ENCODE data around the gene LGALS3. TPM values are rescaled to one million over a fixed set of nuclear protein-coding genes. Genes with fewer than 3 reads are reported as not detected.
"Not testable (repeated sequence)": the region's sequence is repeated elsewhere in the genome, so short reads cannot be mapped to it uniquely, and the experiment has no call there.

The LGALS3 gene
- 100 to 1,000 TPM in 2 of 12 donors, 10 to 100 TPM in 9, not detected in 1; 26.8 to 218 (median 34.9) TPM for polyA plus RNA-seq (ENCODE audit: insufficient read length in 12 of 12)
- long read RNA-seq, donor 1, transcript LGALS3-207 (4 exons, 1,734 nt) = minor isoform, 371 of 4,102 reads
- long read RNA-seq, donor 1, transcript LGALS3-201 (6 exons, 1,146 nt) = major isoform, 1,544 of 4,102 reads
- long read RNA-seq, donor 1, transcript LGALS3-205 (2 exons, 491 nt) = minor isoform, 11 of 4,102 reads
- long read RNA-seq, donor 1, partial matches to known transcripts = 1,926 of 4,102 reads
- long read RNA-seq, donor 1, other reads (novel, unspliced or antisense) = 246 of 4,102 reads
- long read RNA-seq, donor 2, transcript LGALS3-201 (6 exons, 1,146 nt) = major isoform, 30 of 68 reads
- long read RNA-seq, donor 2, partial matches to known transcripts = 34 of 68 reads
- long read RNA-seq, donor 2, other reads (novel, unspliced or antisense) = 0 of 68 reads
- long read RNA-seq, donor 3, transcript LGALS3-207 (4 exons, 1,734 nt) = minor isoform, 7 of 31 reads
- long read RNA-seq, donor 3, transcript LGALS3-201 (6 exons, 1,146 nt) = major isoform, 13 of 31 reads
- long read RNA-seq, donor 3, partial matches to known transcripts = 11 of 31 reads
- long read RNA-seq, donor 3, other reads (novel, unspliced or antisense) = 0 of 31 reads
- long read RNA-seq, donor 4, transcript LGALS3-201 (6 exons, 1,146 nt) = major isoform, 9 of 19 reads
- long read RNA-seq, donor 4, partial matches to known transcripts = 8 of 19 reads
- long read RNA-seq, donor 4, other reads (novel, unspliced or antisense) = 0 of 19 reads
- long read RNA-seq, donor 5, transcript LGALS3-207 (4 exons, 1,734 nt) = minor isoform, 7 of 69 reads
- long read RNA-seq, donor 5, transcript LGALS3-201 (6 exons, 1,146 nt) = major isoform, 35 of 69 reads
- long read RNA-seq, donor 5, partial matches to known transcripts = 27 of 69 reads
- long read RNA-seq, donor 5, other reads (novel, unspliced or antisense) = 0 of 69 reads
- long read RNA-seq, donor 6, transcript LGALS3-207 (4 exons, 1,734 nt) = minor isoform, 6 of 43 reads
- long read RNA-seq, donor 6, transcript LGALS3-201 (6 exons, 1,146 nt) = major isoform, 16 of 43 reads
- long read RNA-seq, donor 6, partial matches to known transcripts = 21 of 43 reads
- long read RNA-seq, donor 6, other reads (novel, unspliced or antisense) = 0 of 43 reads
- long read RNA-seq, donor 7, transcript LGALS3-201 (6 exons, 1,146 nt) = major isoform, 31 of 62 reads
- long read RNA-seq, donor 7, transcript LGALS3-207 (4 exons, 1,734 nt) = minor isoform, 8 of 62 reads
- long read RNA-seq, donor 7, partial matches to known transcripts = 23 of 62 reads
- long read RNA-seq, donor 7, other reads (novel, unspliced or antisense) = 0 of 62 reads
- long read RNA-seq, donor 8, transcript LGALS3-201 (6 exons, 1,146 nt) = major isoform, 29 of 59 reads
- long read RNA-seq, donor 8, transcript LGALS3-207 (4 exons, 1,734 nt) = minor isoform, 11 of 59 reads
- long read RNA-seq, donor 8, partial matches to known transcripts = 18 of 59 reads
- long read RNA-seq, donor 8, other reads (novel, unspliced or antisense) = 0 of 59 reads
- long read RNA-seq, donor 9, transcript LGALS3-207 (4 exons, 1,734 nt) = minor isoform, 11 of 85 reads
- long read RNA-seq, donor 9, transcript LGALS3-201 (6 exons, 1,146 nt) = major isoform, 40 of 85 reads
- long read RNA-seq, donor 9, partial matches to known transcripts = 34 of 85 reads
- long read RNA-seq, donor 9, other reads (novel, unspliced or antisense) = 0 of 85 reads
- long read RNA-seq, donor 10, transcript LGALS3-201 (6 exons, 1,146 nt) = major isoform, 23 of 33 reads
- long read RNA-seq, donor 10, partial matches to known transcripts = 7 of 33 reads
- long read RNA-seq, donor 10, other reads (novel, unspliced or antisense) = 0 of 33 reads
- long read RNA-seq, donor 11, transcript LGALS3-207 (4 exons, 1,734 nt) = minor isoform, 10 of 85 reads
- long read RNA-seq, donor 11, transcript LGALS3-201 (6 exons, 1,146 nt) = major isoform, 37 of 85 reads
- long read RNA-seq, donor 11, partial matches to known transcripts = 37 of 85 reads
- long read RNA-seq, donor 11, other reads (novel, unspliced or antisense) = 0 of 85 reads

DNA sequence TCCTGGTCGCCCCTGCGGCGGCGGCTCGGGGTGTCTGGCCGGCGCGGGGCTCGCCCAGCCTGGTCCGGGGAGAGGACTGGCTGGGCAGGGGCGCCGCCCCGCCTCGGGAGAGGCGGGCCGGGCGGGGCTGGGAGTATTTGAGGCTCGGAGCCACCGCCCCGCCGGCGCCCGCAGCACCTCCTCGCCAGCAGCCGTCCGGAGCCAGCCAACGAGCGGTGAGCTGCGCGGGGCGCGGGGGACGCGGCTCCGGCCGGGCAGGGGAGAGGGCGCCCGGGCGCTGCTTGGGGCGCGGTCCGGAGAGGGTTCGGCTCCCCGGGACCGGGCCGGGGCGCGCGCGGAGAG is at the start of gene LGALS3:
Gene LGALS3, plus strand, starts transcription at position 167 of the 342 bp plus-strand sequence. CDS start 8,122 bp downstream, outside the sequence.
- DNase-seq = no peak

DNA sequence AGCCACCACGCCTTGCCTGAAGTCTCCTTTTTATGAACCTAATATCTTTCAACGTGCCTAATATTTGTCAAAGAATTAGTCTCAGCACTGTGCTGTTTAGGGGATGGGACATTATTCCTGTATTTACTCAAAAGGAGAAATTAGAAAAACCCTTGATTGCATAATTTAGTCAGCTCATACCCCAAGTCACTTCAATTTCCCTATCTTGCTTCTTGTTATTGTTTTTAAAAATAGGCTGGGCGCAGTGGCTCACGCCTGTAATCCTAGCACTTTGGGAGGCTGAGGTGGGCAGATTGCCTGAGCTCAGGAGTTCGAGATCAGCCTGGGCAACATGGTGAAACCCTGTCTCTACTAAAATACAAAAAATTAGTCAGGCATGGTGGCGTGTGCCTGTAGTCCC is 49.1 kb upstream of the LGALS3 start:
- not testable (repeated sequence) for DNase-seq

DNA sequence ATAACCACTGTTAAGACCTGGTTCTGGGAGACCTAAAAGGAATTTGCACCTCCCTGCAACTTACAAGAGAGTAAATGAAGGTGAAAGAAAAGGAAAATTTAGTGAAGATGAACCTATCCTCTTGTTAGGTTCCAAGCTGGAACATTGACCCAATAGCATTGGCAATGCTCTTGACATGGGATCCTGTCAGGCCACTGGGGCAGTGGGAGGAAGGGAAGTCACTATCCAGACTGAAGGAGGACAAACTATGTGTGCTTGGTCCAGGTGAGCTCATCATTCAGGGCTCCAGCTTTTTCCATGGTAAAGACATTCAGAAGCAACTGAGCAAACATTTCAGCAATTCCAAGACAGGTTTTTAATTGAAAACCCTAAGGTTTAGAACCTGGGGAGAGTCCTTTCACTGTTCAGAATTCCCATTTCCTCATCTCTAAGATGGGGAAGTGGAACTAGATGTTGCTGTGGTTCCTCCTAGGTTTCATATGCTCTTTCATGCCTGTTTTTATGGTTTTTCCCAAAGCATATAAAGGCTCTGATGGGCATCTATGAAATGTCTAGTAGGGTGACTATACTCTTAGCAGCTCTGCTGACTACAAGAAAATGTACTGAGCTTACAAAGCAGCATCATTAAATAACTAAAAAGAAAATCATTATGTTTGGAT is 44.5 kb upstream of the LGALS3 start:
- no peak for DNase-seq

DNA sequence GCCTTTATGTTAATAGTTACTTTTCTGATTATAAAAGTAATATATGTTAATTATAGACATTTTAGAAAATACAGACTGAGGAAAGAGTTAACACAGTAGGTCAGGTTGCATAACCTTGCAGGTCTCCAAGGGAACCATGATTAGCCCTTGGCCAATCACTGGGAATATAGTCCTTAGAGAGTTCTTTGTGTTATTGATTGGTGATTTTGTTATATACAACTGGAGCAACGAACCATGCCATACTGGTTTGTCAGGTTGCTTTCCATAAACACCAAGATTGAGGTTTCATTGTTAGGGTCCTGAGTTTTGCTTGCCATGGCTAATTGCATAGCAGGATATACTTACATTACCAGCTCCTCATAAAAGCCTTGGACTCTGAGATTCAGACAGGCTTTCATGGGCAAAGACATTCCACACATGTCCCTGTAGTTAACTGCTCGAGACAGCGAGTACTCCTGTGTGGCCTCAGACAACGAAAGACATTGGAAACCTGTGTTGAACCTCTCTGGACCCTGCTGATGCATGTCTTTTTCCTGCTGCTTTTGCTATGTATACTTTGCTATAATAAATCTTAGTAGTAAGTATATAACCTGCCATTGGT is 43.9 kb upstream of the LGALS3 start:
- no peak for DNase-seq

DNA sequence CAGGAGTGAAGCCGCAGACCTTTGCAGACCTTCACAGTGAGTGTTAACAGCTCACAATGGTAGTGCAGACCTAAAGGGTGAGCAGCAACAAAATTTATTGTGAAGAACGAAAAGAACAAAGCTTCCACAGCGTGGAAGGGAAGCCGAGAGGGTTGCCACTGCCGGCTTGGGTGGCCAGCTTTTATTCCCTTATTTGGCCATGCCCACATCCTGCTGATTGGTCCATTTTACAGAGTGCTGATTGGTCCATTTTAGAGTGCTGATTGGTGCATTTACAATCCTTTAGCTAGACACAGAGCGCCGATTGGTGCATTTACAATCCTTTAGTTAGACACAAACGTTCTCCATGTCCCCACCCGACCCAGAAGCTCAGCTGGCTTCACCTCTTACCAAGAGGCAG is 42.1 kb upstream of the LGALS3 start:
- no peak for DNase-seq

DNA sequence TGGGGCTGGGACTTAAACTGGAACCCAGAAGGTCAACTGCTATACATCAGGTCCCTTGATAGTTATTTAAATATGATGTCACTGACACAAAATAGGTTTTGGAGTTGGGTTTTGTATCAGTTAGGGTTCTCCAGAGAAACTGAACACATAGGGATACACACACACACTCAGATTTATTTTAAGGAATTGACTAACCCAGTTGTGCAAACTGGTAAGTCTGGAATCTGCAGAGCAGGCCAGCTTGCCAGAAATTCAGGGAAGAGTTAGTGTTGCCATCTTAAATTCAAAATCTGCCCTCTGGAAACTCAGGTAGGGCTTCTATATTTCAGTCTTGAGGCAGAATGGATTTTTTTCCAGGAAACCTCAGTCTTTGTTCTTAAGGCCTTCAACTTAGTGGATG is 40.7 kb upstream of the LGALS3 start:
- DNase-seq = no peak

DNA sequence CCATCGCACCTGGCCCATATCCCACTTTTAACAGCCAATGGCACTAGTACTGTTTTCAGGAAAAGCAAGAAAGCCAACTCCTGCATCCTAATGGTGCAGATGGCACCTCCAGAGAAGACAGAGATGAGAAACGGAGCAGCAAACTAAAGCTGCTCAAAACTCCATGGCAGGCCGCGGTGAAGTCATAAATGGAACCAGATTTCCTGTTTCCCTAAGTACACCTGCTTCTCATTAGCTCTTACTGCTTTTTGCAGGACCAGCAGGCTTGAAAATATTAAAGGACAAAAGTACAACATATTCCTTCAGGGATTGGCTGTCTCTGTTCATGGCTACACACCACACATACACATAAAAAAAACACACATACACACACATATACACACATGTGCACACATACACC is 36.7 kb upstream of the LGALS3 start:
- peak; percentile 60 for DNase-seq

DNA sequence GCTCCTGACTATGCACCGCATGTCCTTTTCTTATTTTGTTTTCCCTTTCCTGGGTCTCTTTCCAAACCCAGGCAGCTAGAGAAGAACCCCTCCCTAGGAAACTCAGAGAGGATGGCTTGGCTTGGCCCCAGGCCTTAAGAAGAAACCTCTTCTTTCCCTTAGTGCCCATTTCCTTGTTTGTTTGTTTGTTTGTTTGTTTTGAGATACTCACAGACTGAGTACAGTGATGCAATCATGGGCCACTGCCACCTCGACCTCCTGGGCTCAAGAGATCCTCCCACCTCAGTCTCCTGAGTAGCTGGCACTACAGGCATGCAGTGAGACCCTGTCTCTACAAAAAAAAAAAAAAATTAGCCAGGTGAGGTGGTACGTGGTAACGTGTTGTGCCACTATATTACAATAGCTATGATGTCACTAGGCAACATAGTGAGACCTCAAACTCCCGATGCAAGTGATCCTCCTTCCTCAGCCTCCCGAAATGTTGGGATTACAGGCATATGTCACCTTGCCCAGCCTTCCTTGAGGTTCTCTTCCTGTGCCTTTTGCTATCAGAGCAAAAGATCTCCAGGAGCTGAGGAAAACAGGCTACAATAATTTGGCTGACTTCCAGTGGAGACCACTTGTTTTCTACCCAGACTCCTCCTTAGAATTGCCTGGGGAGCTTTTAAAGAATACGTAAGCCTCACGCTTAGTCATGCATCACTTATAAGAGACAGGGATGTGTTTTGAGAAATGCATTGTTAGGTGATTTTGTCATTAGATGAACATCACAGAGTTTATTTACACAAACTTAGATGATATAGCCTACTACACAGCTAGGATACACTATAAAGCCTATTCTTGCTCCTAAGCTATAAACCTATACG is 34.5 kb upstream of the LGALS3 start:
- no peak for DNase-seq

DNA sequence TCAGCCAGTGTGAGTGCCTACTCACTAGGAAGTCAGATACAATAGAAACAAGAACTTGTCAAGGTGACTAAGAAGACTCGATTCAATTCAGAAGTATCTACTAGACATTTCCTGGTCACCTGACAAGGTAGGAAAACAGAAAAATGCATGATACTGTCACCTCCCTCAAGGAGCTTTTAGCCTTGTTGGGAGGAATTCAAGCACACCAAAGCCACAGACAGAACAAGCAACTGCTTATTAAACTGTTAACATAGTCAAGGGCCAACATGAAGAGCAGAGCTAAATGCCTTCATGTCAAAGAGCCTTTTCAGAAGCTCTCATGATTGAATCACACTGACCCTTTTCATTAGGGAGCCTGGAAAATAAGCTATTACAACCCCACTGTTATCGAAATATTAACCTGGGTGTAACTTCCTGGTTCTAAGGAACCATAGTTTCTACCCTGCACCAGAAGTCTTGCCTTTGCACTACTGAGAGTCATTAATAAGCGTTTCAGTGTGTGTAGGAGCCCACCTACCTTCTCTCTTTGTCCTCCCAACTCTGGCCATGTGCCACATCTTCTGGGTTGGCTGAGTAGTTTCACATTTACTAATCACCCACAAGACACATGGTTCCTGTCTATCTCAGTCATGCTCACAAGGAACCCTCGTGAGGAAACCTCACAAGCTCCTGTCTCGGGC is 31.0 kb upstream of the LGALS3 start:
- DNase-seq = no peak

DNA sequence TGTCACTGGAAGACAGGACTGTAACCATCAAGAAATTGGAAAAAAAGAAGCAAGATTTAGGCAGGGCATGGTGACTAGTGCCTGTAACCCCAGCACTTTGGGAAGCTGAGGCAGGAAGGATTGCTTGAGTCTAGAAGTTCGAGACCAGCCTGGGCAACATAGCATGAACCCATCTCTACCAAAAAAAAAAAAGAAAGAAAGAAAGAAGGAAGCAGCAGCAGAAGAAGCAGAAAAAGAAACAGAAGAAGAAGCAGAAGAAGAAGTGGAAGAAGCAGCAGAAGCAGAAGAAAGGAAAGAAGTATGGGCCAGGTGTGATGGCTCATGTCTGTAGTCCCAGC is 30.5 kb upstream of the LGALS3 start:
- no peak for DNase-seq

DNA sequence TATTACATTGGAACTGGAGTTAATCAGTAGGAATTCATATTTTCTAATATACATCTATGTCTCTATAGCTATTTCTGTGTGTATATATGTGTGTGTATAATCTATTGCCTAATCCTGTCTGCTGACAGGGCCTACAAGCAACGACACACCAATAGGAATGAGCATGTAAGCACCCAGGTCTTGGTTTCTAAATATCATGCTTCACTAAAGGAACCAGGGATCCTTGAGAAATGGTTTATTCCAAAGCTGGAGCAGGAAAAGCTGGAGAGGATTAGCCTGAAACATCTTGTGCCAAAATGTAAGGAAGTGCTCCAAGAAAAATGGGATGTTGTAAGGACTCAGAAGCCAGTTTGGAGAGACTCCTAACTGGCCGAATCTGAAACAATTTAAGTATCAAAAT is 29.3 kb upstream of the LGALS3 start:
- DNase-seq = peak; percentile 88

DNA sequence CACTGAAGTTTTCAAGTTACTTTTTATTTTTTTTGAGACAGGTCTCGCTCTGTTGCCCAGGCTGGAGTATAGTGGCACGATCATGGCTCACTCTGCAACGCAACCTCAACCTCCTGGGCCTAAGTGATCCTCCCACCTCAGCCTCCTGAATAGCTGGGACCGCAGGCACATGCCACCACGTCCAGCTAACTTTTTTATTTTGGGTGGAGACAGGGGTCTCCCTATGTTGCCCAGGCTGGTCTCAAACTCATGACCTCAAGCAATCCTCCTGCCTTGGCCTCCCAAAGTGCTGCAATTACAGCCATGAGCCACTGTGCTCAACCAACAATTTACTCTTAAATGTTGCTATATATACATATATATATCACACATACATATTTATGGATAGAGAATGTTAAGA is 27.4 kb upstream of the LGALS3 start:
- DNase-seq = no peak

DNA sequence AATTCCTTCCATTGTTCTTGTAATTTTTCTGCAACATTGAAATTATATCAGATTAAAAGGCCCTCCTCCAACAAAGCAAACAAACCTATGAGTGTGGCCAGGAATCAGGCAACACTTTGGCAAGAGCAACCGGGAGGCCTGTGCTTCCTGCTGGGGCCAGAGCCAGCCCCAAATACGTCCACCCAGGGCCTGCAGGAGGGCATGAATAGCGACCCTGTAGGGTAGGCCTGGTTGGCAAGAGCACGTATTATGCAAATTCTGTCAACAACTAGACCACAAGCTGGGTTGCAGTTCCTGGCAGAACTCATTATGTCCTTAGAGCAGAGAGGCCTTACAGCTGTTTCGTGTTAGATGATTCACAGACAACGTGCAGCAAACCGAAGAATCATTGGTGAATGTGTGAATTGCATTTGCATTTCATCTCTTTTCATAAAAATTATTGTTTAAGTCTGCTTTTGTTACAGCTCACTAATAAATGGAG is 26.9 kb upstream of the LGALS3 start:
- peak; percentile 76 for DNase-seq

DNA sequence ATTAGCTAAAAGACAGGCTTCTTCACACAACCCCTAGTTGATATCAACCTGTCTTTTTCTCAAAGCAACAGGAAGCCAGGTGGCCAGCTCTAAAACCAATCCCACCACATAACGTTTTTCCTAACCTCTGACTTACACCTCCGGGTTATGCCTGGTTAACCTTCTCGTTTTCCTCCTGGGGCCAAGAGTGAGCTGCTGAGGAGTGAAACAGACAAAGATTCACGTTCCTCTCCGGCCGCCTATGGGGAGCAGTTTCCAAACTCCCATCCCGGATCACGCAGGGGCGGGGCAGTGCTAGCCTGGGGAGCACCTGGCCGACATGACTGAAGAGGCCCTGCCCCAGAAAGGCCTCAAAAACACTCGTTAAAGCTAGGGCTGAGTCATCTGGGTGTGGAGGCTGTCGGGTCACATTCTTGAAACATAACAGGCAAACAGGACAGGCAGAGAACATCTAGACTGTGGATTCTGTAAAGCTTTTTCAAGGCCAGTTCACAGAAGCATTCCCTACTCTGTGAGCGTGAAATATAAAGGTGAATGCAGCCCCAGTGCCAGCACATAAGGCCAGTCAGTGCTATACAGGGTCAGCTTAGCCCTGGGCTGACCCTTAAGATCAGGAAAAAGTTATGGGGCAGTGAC is 25.9 kb upstream of the LGALS3 start:
- DNase-seq = peak; percentile 59

DNA sequence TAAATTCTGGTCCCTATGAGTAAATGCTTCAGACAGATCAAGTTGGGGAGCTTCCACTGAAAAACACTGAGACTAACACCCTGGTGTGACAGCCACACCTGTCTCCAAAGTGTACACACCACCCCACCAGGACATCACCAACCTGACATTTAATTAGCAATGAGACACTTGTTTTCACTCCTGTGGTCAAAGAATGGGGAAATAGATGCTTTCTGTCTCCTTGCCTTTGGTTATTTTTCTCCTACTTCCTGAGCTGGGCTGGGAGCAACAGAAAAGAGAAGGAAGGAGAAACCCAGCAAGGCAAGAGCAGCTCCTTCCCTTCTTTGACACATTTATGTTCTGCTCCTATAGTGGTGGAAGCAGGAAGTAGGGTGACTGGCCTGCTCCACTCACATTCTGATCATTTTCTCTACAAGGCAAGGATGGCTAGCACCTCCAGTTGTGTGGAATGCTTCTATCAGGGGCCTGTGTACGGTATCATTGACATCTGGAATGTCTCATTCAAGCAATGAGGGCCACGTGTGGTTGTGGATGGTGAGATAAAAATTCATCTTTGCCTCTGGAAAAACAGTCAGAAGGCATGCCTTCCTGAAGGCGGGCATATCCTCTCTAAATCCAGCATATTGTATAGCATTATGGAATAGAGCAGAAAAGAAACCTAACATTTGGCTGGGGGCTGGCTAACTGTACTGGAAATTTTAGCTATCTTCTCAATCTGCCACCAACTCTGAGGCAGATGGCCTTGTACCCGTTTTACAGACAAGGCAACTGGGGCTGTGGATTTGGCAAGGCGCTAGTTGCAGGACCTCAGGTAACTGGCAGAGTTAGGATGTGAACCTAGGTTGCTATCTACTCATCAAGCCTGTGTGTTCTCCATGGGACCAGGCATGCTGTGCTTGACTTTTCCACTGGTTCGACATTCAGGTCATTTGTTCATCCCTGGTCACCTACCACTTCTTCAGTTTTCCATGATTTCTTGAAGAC is 24.8 kb upstream of the LGALS3 start:
- DNase-seq = no peak

DNA sequence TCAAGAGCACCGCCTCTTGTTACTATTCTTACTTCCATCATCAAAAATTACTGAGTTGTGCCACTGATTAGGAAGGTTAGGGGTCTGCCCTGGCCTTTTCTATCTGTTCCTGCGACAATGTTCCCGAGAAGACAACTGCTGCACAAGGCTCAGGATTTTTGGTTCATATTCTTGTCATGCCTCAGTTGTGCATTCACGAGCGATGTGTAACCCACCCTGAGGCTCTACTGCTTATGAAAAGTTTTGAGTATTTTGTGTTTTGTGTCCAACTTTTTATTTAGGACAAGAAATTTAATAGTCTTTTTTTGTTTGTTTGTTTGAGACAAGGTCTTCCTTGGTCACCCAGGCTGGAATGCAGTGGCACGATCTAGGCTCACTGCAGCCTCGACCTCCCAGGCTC is 23.1 kb upstream of the LGALS3 start:
- DNase-seq = no peak
